Activated naive CD8-positive, alpha-beta T cell treated with anti-CD3 and anti-CD28 coated beads, Interleukin-2, amount 10 ng/mL, durations not matched to agents 7 days and 5 days (primary cell): ENCODE measurements around the gene ENG. TPM values are rescaled to one million over a fixed set of nuclear protein-coding genes. Genes with fewer than 3 reads are reported as not detected.
"Not testable (repeated sequence)": the region's sequence is repeated elsewhere in the genome, so short reads cannot be mapped to it uniquely, and the experiment has no call there.

Source experiments
- ATAC-seq: fragments of 150-1000 bp; cut with Tn5 transposase; one replicate; pipeline ENCODE4 v1.10.0; 2021; ENCODE audit warnings: low read depth, moderate library complexity
- POLR2A ChIA-PET: fragments of 350-600 bp; sonication (Branson Sonifier 250); formaldehyde crosslinking; loops from one replicate; lab custom pipeline; 2021; ENCODE audit warnings: antibody characterized with exemption; lab: Charles Lee
- DNase-seq: peaks from one replicate; pipeline ENCODE4 v3.0.0; 2021
- H3K27ac Mint-ChIP-seq: one replicate; pipeline ENCODE4 v1.8.0; 2022; ENCODE audit warnings: mild to moderate bottlenecking, mixed read lengths
- H3K27me3 Mint-ChIP-seq: one replicate; pipeline ENCODE4 v1.8.0; 2022; ENCODE audit warnings: mild to moderate bottlenecking, moderate library complexity, mixed read lengths
- H3K36me3 Mint-ChIP-seq: one replicate; pipeline ENCODE4 v1.8.0; 2021; ENCODE audit warnings: mild to moderate bottlenecking, mixed read lengths
- H3K4me1 Mint-ChIP-seq: one replicate; pipeline ENCODE4 v1.8.0; 2021; ENCODE audit warnings: mixed read lengths
- H3K4me3 Mint-ChIP-seq: one replicate; pipeline ENCODE4 v1.8.0; 2022; ENCODE audit warnings: mild to moderate bottlenecking, moderate library complexity, mixed read lengths
- H3K9me3 Mint-ChIP-seq: one replicate; pipeline ENCODE4 v1.8.0; 2021; ENCODE audit warnings: mixed read lengths
- total RNA-seq, 2 experiments: library from RNA; stranded (reverse); gene quantifications; one replicate each; pipeline ENCODE4 v1.2.3, GENCODE V29; 2021

ENG gene
- total RNA-seq, 2 experiments from 2014 or later = 19.7 to 20.1 TPM

- H3K27ac Mint-ChIP-seq = no peak overlapping the region
- POLR2A ChIA-PET = interaction anchor here (1.1 kb wide), 1 partner anchor 29 kb away, joined by 3 read pairs; no protein-coding TSS in a partner anchor
- peaks cover 2% of the 10 kb centered on the region for H3K27me3 Mint-ChIP-seq
- DNase-seq = no peak
- no peak for ATAC-seq
- no peaks in the 10 kb centered on the region for H3K4me1 Mint-ChIP-seq
- H3K9me3 Mint-ChIP-seq = no peaks in the 10 kb centered on the region
- peaks cover 3% of the 10 kb centered on the region for H3K36me3 Mint-ChIP-seq
- H3K4me3 Mint-ChIP-seq = no peak overlapping the region
Measured at GRCh38 chr9:127876026-127876763, 21.7 kb upstream of the ENG start.

- peak overlapping the region; percentile 43 for H3K27ac Mint-ChIP-seq
- no peak overlapping the region for H3K4me3 Mint-ChIP-seq
- peaks cover 3% of the 10 kb centered on the region for H3K36me3 Mint-ChIP-seq
- ATAC-seq = no peak
- no peak for DNase-seq
- no peaks in the 10 kb centered on the region for H3K4me1 Mint-ChIP-seq
- peaks cover 2% of the 10 kb centered on the region for H3K27me3 Mint-ChIP-seq
- no peaks in the 10 kb centered on the region for H3K9me3 Mint-ChIP-seq
- POLR2A ChIA-PET = no interaction called here
Measured at GRCh38 chr9:127875306-127875966, 21.0 kb upstream of the ENG start.

DNA sequence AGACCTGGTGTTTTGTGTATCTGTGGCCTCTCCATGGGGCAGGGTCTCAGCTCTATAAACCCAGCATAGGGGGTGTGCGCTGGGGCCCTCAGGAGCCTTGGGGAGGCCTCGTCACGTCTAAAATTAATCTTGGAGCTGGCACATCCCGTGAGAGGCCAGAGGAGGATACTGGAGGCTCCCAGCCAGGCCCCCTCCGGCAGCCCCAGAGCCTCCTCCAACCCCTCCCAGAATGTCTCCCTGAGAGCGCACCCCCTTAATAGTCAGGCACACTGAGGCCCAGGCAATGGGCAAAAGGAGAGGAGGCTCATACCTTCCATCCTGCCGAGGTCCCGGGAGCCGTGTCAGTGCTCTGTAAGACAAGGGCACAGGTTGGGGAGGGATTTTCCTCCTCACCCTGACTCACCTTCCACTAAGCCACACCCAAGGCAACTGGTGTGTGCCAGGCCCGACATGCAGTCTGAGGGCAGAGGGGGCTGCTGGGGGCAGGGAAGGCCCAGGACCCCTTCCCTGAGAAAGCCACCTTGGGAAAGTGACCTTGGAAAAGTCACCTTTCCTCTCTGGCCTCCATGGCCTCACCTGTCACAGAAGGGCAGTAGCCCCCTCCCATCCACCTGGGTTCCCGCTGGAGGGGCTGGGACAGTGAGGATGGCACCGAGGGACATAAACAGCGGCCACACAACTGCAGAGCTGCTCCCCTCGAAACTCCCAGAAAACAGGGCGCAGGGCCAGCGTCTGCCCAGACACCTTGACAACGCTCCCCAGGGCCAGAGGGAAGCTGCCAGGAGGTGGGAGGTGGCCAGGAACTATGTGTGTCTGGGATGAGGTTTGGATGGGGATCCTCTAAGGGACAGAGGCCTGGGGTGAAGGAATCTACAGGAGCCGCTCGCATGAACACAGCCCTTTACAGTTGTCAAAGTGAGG, 20.1 kb upstream of the ENG start:
- POLR2A ChIA-PET = no interaction called here
- H3K27ac Mint-ChIP-seq = no peak overlapping the region

DNA sequence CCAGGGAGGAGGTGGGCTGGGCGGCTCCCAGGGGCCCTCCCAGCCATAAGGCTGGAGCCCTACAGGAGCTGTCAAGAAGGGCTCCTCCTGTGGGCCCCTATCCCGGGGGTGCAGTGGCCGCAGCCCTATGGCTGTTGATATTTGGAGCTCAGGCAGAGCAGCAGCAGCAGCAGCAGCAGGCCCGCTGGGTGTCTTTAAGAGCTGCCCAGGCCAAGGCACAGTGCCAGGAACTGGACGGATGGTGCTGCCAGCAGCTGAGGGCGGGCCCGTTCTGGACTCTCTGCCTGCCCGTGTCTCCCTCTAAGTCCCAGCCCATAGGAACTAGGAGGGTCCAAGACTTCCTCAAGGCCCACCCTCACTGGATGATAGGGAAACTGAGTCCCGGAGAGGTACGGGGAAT, 19.4 kb upstream of the ENG start:
- Mint-ChIP-seq H3K9me3 (no peaks in the 10 kb centered on the region), H3K27ac (no peak overlapping the region), H3K4me1 (no peaks in the 10 kb centered on the region), H3K27me3 (peaks cover 2% of the 10 kb centered on the region), H3K36me3 (peaks cover 3% of the 10 kb centered on the region), H3K4me3 (no peak overlapping the region)
- POLR2A ChIA-PET = no interaction called here
- DNase-seq (no peak), ATAC-seq (no peak)

More for the DNA sequence above, 20.1 kb upstream of the ENG start:
- DNase-seq = no peak
- H3K4me1 Mint-ChIP-seq = no peaks in the 10 kb centered on the region
- no peak overlapping the region for H3K4me3 Mint-ChIP-seq
- peaks cover 3% of the 10 kb centered on the region for H3K36me3 Mint-ChIP-seq
- no peaks in the 10 kb centered on the region for H3K9me3 Mint-ChIP-seq
- no peak for ATAC-seq
- peaks cover 2% of the 10 kb centered on the region for H3K27me3 Mint-ChIP-seq

- Mint-ChIP-seq H3K27me3 (peaks cover 2% of the 10 kb centered on the region), H3K27ac (no peak overlapping the region), H3K4me3 (no peak overlapping the region), H3K36me3 (peaks cover 1% of the 10 kb centered on the region), H3K9me3 (no peaks in the 10 kb centered on the region), H3K4me1 (no peaks in the 10 kb centered on the region)
- no peak for DNase-seq
- POLR2A ChIA-PET = no interaction called here
- ATAC-seq = no peak
Measured at GRCh38 chr9:127873223-127873691, 18.8 kb upstream of the ENG start.

GRCh38 chr9:127872369-127873222, 18.1 kb upstream of the ENG start:
- Mint-ChIP-seq H3K4me1 (no peaks in the 10 kb centered on the region), H3K4me3 (no peak overlapping the region), H3K27ac (no peak overlapping the region), H3K27me3 (no peaks in the 10 kb centered on the region), H3K9me3 (no peaks in the 10 kb centered on the region), H3K36me3 (no peaks in the 10 kb centered on the region)
- DNase-seq (no peak), ATAC-seq (no peak)
- POLR2A ChIA-PET = no interaction called here

DNA sequence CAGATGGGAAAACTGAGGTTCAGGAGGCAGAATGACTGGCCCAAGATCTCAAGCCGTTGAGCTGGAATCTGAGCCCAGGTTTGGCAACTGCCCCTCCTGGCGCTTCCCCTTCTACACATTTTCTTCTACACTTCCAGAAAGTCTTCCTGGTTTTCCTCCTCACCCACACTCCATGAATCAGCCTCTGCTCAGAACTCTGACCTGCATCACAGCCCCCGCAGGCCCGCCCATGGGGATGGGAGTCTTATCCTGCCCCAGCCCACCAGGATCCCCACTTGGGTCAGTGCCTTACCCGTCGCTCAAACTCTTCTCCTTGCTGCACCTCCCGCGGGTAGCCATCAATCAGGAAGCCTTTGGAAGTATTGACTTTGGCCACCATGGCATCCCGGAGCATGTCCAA, 17.1 kb upstream of the ENG start:
- no peak for ATAC-seq
- Mint-ChIP-seq H3K27ac (peak overlapping the region; percentile 52), H3K4me3 (no peak overlapping the region), H3K27me3 (no peaks in the 10 kb centered on the region), H3K4me1 (no peaks in the 10 kb centered on the region), H3K36me3 (no peaks in the 10 kb centered on the region), H3K9me3 (no peaks in the 10 kb centered on the region)
- POLR2A ChIA-PET = no interaction called here
- no peak for DNase-seq

DNA sequence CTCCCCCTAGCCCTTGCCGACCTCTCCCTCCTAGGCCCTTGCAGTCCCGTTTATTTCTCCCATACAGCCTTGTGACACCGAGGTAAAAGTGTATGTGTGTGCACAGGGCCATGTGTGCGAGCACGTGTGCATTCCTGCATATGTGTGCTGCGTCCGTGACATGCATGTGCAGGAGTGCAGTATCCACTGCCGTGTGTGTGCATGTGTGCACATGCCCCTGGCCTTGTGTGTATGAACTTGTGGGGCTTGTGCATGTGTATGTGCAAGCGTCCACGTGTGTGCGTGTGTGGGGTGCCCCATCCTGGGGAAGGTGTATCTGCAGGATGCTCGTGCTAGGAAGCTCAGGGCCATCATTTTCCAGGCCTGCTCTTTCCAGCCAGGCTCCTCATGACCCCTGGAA, 16.4 kb upstream of the ENG start:
- POLR2A ChIA-PET = interaction anchor here (0.7 to 2.4 kb wide), 5 partner anchors 67 to 101 kb away, joined by 3 to 19 read pairs (median 6); partner anchors contain the start of genes CDK9 and FPGS
- Mint-ChIP-seq H3K4me1 (peaks cover 1% of the 10 kb centered on the region), H3K27ac (no peak overlapping the region)

DNA sequence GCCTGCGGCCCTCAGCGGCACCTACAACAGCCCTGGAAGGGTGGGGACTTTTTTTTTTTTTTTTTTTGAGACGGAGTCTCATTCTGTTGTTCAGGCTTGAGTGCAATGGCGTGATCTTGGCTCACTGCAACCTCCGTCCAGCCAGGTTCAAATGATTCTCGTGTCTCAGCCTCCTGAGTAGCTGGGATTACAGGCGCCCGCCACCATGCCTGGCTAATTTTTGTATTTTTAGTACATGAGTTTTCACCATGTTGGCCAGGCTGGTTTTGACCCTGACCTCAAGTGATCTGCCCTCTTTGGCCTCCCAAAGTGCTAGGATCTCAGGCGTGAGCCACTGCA, 15.7 kb upstream of the ENG start:
- not testable (repeated sequence) for DNase-seq

More for the DNA sequence above, 16.4 kb upstream of the ENG start:
- Mint-ChIP-seq H3K27me3 (no peaks in the 10 kb centered on the region), H3K4me3 (no peak overlapping the region), H3K9me3 (no peaks in the 10 kb centered on the region), H3K36me3 (peaks cover 1% of the 10 kb centered on the region)
- ATAC-seq (no peak), DNase-seq (no peak)

DNA sequence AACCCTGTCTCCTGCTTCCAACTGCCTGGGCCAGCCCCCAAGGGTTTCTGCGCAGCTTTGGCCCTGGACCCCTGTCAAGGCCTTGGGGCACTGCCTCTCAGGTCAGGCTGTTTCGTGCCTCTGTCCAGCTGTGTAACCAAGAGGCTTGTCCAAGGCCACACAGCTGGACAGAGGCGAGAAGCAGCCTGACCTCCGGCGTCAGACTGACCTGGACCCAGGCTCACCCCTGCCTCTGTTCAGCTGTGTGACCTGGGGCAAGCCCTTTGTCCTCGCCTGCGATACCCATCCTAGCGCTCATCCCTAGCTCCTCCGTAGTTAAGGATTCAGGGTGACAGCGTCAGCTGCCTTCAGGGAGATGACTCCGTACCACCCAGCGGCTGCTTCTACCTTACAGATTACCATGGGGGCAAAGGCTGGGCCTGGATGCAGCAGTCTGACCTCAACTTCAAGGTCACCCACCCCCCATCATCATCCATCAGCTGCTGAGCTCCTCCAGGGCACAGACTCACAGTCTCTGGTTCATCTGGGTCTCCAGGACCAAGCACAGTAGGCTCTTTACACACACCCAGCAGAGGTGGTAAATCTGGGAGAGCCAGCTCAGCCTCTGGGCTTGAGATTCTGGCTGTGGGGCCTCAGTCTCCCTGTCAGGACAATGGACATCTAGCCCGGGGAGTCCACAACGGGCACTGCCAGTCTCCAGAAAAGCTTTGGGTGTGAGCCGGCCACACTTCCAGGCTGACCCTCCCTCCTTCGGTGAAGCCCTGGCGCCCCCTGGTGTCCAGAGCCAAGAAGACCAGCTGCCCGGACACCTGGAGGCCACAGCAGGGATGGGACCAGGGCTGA, 15.1 kb upstream of the ENG start:
- H3K4me1 Mint-ChIP-seq = peaks cover 15% of the 10 kb centered on the region
- no peaks in the 10 kb centered on the region for H3K9me3 Mint-ChIP-seq
- no peak overlapping the region for H3K27ac Mint-ChIP-seq
- POLR2A ChIA-PET = interaction anchor here (0.6 to 2.4 kb wide), 17 partner anchors 15 to 135 kb away, joined by 3 to 19 read pairs (median 4); partner anchors contain the start of genes CDK9, ENG, FPGS and SH2D3C
- peak; percentile 88 for DNase-seq
- ATAC-seq = peak; percentile 70
- H3K36me3 Mint-ChIP-seq = peaks cover 4% of the 10 kb centered on the region
- H3K27me3 Mint-ChIP-seq = no peaks in the 10 kb centered on the region
- no peak overlapping the region for H3K4me3 Mint-ChIP-seq

More for the DNA sequence above, 15.7 kb upstream of the ENG start:
- H3K4me3 Mint-ChIP-seq, H3K9me3 Mint-ChIP-seq, H3K27me3 Mint-ChIP-seq, H3K27ac Mint-ChIP-seq, H3K36me3 Mint-ChIP-seq, ATAC-seq, H3K4me1 Mint-ChIP-seq: not testable (repeated sequence)
- POLR2A ChIA-PET = interaction anchor here (0.6 to 2.4 kb wide), 17 partner anchors 16 to 135 kb away, joined by 3 to 19 read pairs (median 4); partner anchors contain the start of genes CDK9, ENG, FPGS and SH2D3C

DNA sequence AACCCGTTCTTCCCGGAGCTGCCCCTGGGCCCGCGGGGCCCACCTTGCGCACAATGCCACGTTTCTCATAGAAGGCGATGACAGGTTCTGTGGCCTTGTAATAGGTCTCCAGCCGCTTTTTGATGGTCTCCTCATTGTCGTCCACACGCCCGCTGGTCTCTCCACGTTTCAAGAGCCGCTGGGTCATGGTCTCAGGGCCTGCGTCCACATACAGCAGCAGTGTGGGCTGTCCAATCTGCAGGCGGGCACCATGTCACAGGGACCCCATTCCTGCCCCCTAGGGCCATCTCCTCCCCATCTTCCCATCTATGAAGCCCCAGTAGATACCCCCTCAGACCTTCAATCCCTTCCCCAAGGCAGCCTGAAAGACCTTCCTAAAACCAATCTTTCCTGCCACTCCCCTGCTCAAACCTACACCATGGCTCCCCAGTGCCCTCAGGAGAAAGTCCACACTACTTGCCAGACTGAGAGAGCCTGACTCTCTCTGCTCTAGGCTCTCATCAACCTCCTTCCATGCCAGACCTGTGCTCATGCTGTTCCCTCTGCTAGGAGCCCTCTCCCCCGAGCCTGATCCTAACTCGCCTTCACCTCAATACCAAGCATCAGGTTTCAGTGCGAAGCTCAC, 13.9 kb upstream of the ENG start:
- Mint-ChIP-seq H3K4me1 (peaks cover 15% of the 10 kb centered on the region), H3K9me3 (no peaks in the 10 kb centered on the region), H3K4me3 (no peak overlapping the region), H3K27ac (no peak overlapping the region), H3K27me3 (no peaks in the 10 kb centered on the region), H3K36me3 (peaks cover 4% of the 10 kb centered on the region)
- ATAC-seq = no peak
- POLR2A ChIA-PET = interaction anchor here (0.6 to 2.4 kb wide), 5 partner anchors 36 to 295 kb away, joined by 3 to 11 read pairs (median 5); partner anchors contain the start of genes CDK9 and TOR2A
- DNase-seq = no peak
